H1 (cell line): ENCODE data around the gene MADD.

Experiments used
- TAF1 ChIP-seq: IDR thresholded peaks from 2 replicates; pipeline ENCODE4 v1.6.1; 2011; ENCODE audit warnings: mild to moderate bottlenecking, low read depth, low read length
- TF ChIP-seq, protein P1 (sequence below), 3 experiments: IDR thresholded peaks; 1 replicate in 2 of 3; 2 replicates in 1 of 3; pipeline versions ENCODE4 v1.5.1 to v1.6.1; 2011; ENCODE audit warnings: low read length in 3 of 3, mild to moderate bottlenecking in 3 of 3, inconsistent platforms in 2 of 3, low read depth in 1 of 3, moderate library complexity in 1 of 3; ENCODE audit not compliant: insufficient read depth in 1 of 3; ENCODE audit errors: control extremely low read depth in 1 of 3

DNA sequence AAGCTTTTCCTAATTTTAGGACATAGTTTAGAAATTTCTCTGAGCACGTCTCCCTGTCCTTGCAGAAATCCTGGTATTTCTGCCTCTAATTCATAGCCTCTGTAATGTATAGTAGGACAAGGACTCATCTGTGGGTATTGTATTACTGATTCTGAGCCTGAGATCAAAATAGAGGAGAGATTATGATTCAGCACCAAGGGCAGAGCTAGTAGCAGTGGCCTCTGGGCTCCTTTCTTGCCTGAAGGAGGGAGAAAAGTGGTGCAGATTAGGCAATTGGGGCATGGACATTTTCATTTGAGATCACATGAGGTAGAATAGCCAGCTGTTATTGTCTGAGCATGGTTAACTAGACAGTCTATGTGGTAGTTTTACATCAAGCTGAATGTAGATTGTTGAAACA lies 2.8 kb downstream of the MADD start:
- TF ChIP-seq, protein P1, sequence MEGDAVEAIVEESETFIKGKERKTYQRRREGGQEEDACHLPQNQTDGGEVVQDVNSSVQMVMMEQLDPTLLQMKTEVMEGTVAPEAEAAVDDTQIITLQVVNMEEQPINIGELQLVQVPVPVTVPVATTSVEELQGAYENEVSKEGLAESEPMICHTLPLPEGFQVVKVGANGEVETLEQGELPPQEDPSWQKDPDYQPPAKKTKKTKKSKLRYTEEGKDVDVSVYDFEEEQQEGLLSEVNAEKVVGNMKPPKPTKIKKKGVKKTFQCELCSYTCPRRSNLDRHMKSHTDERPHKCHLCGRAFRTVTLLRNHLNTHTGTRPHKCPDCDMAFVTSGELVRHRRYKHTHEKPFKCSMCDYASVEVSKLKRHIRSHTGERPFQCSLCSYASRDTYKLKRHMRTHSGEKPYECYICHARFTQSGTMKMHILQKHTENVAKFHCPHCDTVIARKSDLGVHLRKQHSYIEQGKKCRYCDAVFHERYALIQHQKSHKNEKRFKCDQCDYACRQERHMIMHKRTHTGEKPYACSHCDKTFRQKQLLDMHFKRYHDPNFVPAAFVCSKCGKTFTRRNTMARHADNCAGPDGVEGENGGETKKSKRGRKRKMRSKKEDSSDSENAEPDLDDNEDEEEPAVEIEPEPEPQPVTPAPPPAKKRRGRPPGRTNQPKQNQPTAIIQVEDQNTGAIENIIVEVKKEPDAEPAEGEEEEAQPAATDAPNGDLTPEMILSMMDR (IDR thresholded peaks at IDR 0.05; ENCODE audit: control extremely low read depth in 1 of 3, insufficient read depth in 1 of 3, low read depth in 1 of 3, low read length in 3 of 3): no peak
- no peak for TF ChIP-seq TAF1
